SK-N-MC (cell line): ENCODE results near the gene TMEM242.

Experiments
- EZH2 ChIP-seq: fragments of 200-600 bp; sonication (generic); IDR thresholded peaks from one replicate; pipeline ENCODE4 v1.6.1; 2017; ENCODE audit warnings: antibody characterized with exemption
- POLR2AphosphoS5 ChIP-seq: IDR thresholded peaks from 2 replicates; pipeline ENCODE4 v1.6.1; 2012; ENCODE audit warnings: mild to moderate bottlenecking, low read depth, low read length, borderline replicate concordance

- no peak for TF ChIP-seq POLR2AphosphoS5
- TF ChIP-seq EZH2 = no peak
Observed at GRCh38 chr6:157312757-157313156, 10.6 kb downstream of the TMEM242 start.
